GM18868 (cell line): ENCODE results near the gene PDE4C.

ENCODE experiments used
- ATAC-seq: cut with Tn5 transposase; IDR thresholded peaks from one replicate; pipeline ENCODE4 v1.9.1; 2021; ENCODE audit warnings: mild to moderate bottlenecking, moderate library complexity; ENCODE audit not compliant: unreplicated experiment

Gene PDE4C

DNA sequence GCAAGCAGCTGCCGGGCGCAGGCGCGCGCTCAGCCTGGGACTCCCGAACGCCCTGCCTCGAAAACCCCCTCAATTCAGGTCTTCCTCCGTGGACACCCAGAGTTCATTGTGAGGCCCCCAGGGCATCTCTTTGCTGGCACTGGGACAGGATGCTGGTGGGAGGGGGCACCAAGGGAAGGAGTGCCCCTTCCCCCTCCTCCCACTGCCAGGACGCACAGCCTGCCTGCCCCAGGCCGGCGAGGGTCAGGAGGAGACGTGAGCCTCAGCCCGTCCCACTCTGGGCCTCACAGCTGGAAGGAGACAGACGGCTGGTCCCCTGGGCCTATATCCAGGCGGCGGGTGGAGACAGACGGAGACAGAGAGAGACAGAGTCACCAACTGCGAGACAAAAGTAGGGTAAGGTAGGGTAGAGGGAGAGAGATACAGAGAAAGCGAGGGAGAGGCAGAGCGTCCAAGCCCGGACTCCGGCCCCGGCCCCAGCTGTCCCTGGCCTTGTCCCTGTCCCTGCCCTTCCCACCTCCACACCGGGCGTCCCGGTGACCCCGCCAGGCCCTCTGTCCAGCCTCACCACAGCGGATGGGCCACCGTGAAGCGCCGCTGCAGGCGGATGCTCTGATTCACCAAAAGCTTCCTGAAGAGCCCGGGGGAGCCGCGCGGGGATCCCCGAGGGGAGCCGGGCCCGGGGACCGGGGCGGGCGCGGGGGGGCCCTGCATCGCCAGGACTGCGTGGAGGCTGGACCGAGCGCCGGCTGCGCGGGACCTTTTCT, at the start of gene PDE4C:
Gene PDE4C (minus strand): TSS at position 737 of the 767 bp plus-strand sequence. CDS start 23 bp downstream, at position 714.
- ATAC-seq, result no peak

DNA sequence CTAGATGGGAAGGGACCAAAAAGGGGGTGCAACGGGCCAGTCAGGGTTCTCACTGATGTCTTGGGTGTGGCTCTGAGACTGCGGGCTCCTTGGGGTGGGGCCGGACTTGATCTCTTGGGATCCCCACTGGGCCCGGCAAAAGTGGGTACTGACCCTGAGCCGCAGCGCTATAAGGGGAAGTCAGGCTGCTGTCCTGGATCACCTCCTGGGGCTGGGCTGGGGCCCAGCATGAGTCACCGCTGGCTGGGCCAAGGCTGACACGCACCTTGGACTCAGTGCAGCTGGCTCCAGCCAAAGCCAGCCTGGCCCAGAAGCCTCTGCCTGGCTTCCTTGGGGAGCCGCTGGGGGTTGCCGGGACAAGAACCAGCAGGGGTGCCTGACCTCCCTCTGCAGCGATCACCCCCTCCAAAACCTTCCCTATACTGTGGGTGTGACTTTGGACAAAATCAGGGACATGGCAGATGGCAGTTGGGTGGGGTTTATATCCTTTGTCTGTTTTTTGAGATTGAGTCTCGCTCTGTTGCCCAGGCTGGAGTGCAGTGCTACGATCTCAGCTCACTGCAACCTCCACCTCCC, 48.6 kb upstream of the PDE4C start:
- ATAC-seq, result no peak

DNA sequence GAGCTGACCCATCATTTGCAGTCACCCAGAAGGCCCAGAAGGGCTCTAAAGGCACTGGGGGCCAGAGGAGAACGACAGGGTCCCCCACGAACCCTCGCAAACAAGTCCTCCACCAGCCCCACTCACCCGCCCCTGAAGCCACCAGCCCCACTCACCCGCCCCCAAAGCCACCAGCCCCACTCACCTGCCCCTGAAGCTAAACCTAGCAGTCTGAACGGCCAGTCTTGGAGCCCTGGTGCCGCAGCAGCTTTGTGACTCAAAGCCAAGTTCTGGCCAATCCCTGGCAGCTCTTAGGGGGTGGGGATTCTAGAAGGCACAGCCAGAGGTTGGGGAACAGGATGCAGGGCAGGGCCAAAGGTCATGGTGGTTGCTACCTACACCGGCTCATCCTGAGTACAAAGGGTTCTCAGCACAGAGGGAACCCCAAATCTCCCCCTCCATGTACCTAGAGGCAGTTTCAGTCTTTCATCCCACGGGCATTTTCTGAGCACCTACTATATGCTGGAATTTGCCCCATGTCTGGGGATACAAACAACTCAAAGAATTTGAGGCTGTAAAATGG, 48.1 kb upstream of the PDE4C start, which contains the start of gene IQCN:
Gene IQCN (minus strand): TSS at position 234 of the 562 bp plus-strand sequence. CDS start 4,974 bp downstream, outside the sequence.
- ATAC-seq, result no peak

DNA sequence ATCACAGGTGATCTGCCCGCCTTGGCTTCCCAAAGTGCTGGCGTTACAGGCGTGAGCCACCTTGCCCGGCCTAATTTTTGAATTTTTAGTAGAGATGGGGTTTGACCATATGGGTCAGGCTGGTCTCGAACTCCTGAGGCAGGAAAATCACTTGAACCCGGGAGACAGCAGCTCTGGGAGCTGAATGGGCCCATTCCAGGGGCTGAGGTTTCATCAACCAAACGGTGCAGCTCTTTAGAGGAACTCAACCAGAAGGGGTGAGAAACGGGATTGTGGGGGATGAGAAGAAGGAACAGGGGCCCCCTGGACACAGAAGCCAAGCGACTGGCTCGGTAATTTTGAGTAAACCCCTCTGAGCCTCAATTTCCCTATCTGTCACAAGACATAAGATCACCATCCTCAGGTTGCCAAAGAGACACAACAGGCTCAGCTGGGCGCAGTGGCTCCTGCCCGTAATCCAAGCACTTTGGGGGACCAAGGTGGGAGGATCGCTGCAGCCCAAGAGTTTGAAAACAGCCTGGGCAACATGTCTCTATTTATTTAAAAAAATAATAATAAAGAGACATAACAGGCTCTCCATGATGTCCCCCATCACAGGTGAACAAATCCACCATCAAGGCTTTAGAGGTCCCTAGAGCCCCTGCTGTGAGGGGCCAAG, 47.5 kb upstream of the PDE4C start:
- ATAC-seq, result no peak

DNA sequence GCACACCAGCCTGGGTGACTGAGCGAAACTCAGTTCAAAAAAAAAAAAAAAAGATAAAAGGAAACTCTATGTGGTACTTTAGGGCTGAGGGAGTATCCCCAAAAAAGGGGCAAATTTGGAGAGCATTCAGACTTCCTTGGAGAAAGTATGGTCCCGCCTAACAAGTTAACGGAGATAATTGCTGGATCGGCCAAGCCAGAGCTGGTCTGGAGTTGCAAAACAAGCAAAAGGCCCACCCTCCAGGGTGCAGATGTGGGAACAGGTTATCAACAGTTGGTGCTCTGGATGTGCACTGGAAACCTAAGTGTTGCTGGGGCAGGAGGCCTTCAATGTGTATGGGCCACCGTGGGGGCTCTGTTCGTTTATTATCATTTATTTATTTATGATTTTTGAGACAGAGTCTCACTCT, 45.2 kb upstream of the PDE4C start:
- no peak for ATAC-seq

DNA sequence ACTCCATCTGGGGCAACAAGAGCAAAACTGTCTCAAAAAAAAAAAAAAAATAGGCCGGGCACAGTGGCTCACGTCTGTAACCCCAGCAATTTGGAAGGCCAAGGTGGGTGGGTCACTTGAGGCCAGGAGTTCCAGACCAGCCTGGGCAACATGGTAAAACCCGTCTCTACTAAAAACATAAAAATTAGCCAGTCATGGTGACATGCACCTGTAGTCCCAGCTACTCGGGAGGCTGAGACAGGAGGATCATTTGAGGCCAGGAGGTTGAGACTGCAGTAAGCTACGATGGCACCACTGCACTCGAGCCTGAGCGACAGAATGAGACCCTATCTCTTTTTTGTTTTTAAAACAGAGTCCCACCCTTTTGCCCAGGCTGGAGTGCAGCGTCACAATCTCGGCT, 44.1 kb upstream of the PDE4C start:
- no peak for ATAC-seq

DNA sequence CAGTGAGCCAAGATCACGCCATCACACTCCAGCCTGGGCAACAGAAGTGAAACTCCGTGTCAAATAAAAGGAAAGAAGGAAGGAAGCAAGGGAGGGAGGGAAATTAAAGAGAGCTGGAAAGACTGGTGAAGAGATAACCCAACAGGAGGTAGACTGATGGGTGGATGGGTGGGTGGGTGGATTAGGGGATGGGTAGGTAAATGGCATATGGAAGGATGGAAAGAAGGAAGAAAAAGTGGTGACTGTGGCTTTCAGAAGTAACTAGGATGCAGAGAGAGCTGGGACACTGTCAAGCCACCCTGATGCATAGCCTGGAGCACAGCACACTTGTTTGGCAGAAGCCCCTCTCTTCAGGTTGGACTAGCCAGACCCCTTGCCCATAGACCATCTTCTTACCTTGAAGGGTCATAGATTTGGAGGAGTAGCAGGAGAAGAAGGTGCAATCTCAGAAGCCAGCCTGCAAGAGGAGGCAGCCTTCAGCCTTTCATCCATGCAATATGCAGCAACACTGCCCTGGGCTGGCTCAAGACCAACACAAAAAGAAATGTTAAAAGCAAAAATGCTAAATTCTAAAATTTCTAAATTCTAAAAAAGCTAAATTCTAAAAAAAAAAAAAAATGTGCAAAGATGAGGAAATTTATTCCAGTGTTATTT, 43.0 kb upstream of the PDE4C start:
- no peak for ATAC-seq

DNA sequence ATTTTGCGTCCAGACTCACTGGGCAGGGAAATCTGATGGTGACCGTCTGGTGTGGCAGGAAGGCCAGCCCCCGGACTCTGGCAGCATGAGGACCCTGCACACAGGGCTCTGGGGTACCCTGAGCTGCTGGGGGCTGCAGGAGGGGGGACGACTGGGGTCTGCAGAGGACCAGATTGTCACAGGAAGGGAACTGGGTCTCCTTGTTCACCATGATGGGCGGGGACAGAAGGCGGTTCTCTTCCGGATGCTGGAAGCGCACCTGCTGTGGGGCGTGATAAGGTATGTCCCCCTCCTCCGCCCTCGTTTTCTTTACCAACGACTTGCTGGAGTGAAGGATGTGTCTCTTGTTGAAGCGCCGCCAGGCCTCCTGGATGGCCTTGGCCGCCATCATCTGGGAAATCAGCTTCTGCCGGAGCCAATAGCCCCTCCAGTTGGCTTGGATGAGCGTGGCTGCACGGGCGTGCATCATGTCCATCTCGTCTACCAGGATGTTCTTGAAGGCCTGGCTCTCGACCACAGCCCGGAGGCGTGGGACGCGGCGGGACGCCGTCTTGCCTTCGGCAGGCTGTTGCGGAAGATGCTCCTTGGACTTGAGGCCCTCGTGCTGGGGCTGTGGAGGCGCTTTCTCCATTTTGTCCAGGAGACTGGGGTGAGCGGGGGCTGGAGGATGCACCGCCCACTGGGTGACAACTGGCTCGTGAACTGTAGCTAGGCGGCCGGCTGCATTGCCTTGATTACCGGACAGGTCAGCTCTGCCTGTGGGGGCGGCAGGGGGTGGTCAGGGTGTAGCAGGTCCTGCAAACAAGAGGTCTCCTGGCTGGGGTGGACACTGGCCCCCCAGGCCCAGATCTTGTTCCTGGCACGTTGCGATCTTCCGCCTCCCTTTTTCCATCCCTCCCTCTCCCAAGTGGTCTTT, 40.8 kb upstream of the PDE4C start:
- ATAC-seq, result no peak

DNA sequence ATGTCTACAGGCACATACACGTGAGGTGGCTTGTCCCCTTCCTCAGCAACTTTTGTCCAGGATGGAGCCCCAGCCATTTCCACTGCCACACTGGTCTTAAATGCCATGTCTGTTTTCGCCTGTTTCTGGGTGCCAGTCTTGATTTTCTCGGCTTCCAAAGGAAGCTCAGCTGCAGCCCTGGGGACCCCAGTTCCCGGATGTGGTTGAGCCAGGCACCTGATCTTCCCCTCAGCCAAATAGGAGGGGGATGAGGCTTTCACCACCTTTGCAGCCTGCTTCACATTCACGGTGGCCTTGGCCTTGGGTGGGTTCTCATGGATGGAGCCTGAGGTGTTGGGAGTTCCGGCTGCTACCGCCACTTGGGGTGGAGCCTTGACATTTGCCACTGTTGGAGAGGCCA, 39.3 kb upstream of the PDE4C start:
- no peak for ATAC-seq

DNA sequence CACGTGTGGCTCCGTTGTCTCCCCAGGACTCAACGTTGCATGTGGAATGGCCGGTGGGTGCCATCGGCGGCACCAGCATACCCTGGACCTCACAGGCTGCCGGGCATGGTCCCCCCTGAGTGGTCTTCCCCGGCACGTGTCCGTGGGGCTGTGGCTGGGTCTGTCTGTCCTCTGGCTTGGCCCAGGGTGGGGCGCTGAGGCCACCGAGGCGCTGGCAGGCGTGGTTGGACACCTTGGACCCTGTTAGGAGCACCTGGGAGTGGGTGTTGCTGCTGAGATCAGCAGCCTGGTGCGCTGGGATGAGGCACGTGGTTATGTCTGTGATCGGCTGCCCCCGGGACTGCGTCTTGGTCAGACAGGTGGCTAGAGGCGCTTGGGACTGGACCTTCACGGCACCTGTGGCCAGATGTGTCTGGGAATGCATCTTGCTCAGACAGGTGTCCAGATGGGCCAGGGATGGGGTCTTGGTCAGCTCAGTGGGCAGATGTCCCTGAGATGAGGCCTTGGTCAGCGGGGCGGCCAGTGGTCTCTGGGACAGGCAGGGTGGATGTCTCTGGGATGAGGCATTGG, 38.8 kb upstream of the PDE4C start:
- no peak for ATAC-seq

DNA sequence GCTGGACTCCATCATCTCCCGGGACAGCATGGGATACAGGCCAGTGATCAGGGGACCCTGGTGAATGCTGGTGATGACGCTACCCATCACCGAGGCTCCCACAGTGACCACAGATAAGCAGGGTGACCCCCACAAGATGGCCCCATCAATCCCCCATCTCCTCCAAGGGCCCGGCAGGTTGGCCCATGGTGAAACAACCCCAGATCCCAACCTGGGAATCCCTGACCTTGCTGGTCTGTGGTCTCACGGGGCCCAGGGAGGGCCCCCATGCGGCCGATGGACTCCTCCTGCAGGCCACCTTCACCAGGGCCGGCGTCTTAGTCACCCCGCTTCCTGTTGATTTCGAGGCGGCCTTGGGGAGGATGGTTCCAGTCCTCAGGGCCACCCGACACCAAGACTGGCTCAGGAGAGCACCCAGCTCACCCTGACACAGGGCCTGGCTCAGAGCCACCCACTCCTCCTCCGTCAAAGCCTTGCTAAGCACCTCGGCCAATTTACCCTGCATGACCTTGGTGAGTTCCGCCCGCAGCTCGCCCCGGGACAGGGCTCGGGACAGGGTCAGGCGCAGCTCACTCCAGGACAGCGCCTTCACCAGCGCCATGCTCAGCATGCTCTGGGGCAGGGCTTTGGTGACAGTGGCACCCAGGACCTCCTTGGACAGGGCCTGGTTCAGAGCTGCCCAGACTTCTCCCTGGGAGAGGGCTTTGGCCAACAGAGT, 38.1 kb upstream of the PDE4C start:
- no peak for ATAC-seq

DNA sequence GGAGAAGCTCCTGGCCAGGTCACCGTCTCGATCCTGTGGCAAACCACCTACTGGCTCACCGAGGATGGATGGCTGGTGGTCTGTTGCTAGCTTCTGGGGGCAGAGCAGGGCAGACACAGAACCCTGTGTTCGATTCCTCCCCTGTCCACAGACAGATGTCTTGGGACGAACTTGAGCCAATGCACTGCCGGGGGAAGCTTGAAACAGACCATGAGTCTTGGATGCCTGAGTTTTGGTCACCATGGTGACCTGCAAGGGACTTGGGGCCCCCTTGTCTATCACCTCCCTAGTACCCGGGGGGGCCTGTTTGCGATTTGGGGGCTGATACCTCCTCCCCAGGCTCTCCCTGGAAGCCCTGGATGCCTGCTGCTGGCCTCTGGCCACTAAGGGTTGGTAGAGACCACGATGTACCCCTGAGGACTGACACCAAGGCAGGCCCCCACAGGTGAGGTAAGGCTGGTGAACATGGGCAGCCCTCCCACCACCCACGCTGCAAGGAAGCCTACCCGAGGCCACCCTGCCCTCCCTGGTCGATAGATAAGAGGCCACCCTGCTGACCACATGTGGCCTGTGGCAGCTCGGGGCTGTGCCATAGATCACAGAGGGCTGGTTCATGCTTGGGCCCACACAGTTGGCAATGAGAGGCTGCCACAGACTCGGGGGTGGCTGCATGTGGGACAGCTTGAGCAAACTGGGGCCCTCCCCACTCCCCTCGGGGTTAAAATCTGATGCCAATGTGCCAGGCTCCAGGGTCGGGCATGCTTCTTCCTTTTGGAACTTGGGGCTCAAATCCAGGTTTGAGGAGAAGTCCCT, 37.3 kb upstream of the PDE4C start:
- ATAC-seq, result no peak

DNA sequence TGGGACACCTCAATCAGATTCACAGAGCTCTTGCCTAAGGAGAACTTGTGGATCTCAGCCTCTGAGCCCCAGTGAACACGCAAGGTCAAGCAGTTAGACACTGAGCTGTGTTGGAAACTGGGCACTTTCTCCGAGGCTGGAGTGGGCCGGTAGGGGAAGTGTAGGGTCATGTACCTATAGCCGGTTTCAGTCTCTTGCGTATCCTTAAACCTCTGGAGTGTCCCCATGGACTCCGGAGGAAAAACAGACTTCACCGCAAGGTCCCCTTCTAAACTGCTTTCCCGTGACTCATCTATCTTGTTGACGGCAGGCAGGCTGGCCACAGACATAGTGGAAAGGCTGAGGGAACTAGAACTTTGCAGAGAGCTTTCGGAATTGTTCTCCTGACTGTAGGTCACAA, 36.7 kb upstream of the PDE4C start:
- ATAC-seq, result no peak

DNA sequence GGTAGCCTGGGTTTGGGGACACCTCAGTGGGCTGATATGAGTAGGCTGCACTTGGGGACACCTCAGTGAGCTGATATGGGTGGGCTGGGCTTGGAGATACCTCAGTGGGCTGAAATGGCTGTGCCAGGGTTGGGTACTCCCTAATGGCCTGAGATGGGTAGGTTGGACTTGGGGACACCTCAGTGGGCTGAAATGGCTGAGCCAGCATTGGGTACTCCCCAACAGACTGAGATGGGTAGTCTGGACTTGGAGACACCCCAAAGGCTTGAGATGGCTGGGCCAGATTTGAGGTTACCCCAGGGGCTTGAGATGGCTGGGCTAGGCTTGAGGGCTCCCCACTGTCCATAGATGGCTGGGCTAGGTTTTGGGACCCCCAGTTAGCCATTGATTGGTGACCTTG, 35.9 kb upstream of the PDE4C start:
- ATAC-seq, result no peak

DNA sequence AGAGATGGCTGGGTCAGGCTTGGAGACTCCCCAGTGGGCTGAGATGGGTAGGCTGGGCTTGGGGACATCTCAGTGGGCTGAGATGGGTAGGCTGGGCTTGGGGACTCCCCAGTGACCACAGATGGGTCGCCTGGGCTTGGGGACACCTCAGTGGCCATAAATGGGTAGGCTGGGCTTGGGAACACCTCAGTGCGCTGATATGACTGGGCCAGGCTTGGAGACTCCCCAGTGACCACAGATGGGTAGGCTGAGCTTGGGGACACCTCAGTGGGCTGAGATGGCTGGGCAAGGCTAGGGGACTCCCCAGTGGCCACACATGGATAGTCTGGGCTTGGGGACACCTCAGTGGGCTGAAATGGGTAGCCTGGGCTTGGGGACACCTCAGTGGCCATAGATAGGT, 35.2 kb upstream of the PDE4C start:
- ATAC-seq, result no peak

DNA sequence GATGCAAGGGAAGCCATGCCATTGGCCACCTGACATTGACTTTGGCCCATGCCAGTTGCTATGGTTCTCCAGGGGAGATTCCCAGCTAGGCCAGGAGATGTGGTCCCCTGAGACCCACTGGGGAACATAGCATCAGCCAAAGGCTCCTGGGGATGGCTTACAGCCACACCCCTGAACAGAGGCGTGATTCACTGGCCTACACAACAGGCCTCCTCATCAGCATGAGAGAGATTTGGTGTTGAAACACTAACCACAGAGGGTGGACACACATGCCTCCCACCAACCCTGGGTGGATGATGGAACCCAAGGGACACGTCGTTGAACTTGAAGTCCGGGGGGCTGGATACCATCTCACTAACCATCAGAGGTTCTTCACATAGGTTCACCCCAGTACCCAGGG, 33.7 kb upstream of the PDE4C start:
- ATAC-seq, result no peak

DNA sequence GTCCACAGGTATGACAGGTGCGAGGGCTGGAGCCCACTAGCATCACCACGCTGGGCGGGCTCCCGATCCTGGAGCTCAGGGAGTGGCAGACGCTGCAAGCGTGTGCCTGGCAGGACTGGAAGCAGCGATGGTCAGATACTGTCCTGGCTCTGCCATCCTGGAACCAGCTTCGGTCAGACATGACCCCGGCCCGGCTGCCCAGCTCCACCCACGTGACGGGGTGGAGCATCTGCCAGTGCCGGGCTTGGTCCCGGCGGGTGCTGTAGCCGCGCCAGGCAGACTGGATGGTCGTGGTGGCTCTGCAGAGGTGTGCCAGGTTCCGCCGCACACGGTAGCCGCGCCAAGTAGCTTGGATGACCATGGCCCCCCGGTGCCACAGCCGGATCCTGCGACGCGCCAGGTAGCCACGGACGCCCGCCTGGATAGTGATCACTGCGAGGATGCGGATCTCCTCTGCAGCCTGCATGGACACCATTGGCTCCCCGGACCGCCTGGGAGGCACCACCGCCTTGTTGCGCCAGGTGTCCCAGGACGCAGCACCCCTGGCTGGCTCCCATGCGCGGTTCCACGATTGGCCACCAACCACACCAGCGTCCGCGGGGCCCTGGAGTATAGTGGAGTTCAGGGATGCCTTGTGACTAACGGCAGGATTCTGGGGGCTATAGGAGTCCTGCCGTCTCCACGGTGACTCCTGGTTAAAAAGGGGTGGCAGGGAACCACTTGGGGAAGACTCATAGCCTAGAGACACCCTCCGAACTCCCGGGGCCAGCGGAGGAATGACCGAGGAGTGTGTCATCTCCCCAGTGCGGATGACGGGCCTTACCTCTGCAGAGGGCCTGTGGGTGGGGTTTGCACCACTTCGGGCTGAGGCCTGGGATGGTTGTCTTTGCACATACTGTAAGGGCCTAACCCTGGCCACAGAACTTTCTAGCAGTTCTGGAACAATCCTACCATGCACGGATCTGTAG, 31.5 kb upstream of the PDE4C start:
- no peak for ATAC-seq
